Endothelial cell of umbilical vein (primary cell): Measurements from ENCODE around the gene QRFP. TPM values are rescaled to one million over a fixed set of nuclear protein-coding genes. Genes with fewer than 3 reads are reported as not detected.
"Not testable (repeated sequence)": the region's sequence is repeated elsewhere in the genome, so short reads cannot be mapped to it uniquely, and the experiment has no call there.

Experiments used
- BruUV-seq: library from RNA; stranded (reverse); fragments of 400-500 nt; replicated peaks from 2 replicates; lab custom pipeline; 2021; lab: Mats Ljungman, UMichigan
- CTCF ChIA-PET: fragments of 300-600, 350-600 bp; sonication (Branson Sonifier 250); formaldehyde crosslinking; loops from one replicate; lab custom pipeline; 2021; ENCODE audit warnings: antibody characterized with exemption, inconsistent platforms; lab: Charles Lee
- POLR2A ChIA-PET: fragments of 300-600, 350-600 bp; sonication (Branson Sonifier 250); formaldehyde crosslinking; loops from one replicate; lab custom pipeline; 2021; ENCODE audit warnings: antibody characterized with exemption, inconsistent platforms; lab: Charles Lee
- DNase-seq: peaks from one replicate; pipeline ENCODE4 v3.0.0-alpha.2; 2011; ENCODE audit warnings: low read depth, low spot score
- FAIRE-seq: peaks from 2 replicates; lab custom pipeline; 2011; peaks lifted over from hg19 to GRCh38; lab: Jason Lieb, UNC
- H2AFZ ChIP-seq: 2 replicates; pipeline ENCODE4 v1.6.0; 2012; ENCODE audit warnings: low read depth, low read length, control low read depth, inconsistent platforms
- H3K27ac ChIP-seq: 2 replicates; pipeline ENCODE4 v1.5.1; 2011; ENCODE audit warnings: low read depth, mild to moderate bottlenecking, control low read depth, low read length, moderate library complexity; ENCODE audit not compliant: insufficient read depth
- H3K27me3 ChIP-seq, 2 experiments: 2 replicates each; pipeline versions ENCODE4 v1.6.0 to v1.6.1; 2011; ENCODE audit warnings: low read length in 2 of 2, mixed read lengths in 1 of 2; ENCODE audit not compliant: control insufficient read depth in 2 of 2, insufficient read depth in 2 of 2
- H3K36me3 ChIP-seq, 2 experiments: 2 replicates in 1 of 2; 3 replicates in 1 of 2; pipeline ENCODE4 v1.5.1; 2011; ENCODE audit warnings: low read length in 2 of 2, mild to moderate bottlenecking in 1 of 2, moderate library complexity in 1 of 2; ENCODE audit not compliant: control insufficient read depth in 2 of 2, insufficient read depth in 2 of 2; ENCODE audit errors: extremely low read depth in 1 of 2
- H3K4me1 ChIP-seq: 3 replicates; pipeline ENCODE4 v1.5.1; 2011; ENCODE audit warnings: mild to moderate bottlenecking, low read length; ENCODE audit not compliant: control insufficient read depth, insufficient read depth; ENCODE audit errors: extremely low read depth
- H3K4me2 ChIP-seq: 2 replicates; pipeline ENCODE4 v1.6.1; 2011; ENCODE audit warnings: low read length, control low read depth, mixed read lengths; ENCODE audit not compliant: insufficient read depth
- H3K4me3 ChIP-seq, 3 experiments: fragments of 200-600 bp in 1 of 3; sonication (generic), shearing (Covaris generic) in 1 of 3; replicated peaks in 1 of 3; 2 replicates each; pipeline ENCODE4 v1.5.1; 2011 to 2016; ENCODE audit warnings: control low read depth in 3 of 3, low read length in 3 of 3, mild to moderate bottlenecking in 2 of 3, inconsistent platforms in 1 of 3, low read depth in 1 of 3, moderate library complexity in 1 of 3; ENCODE audit not compliant: insufficient read depth in 1 of 3
- H3K79me2 ChIP-seq: 2 replicates; pipeline ENCODE4 v1.6.0; 2012; ENCODE audit warnings: low read length, inconsistent platforms; ENCODE audit not compliant: control insufficient read depth, insufficient read depth
- H3K9ac ChIP-seq: replicated peaks from 2 replicates; pipeline ENCODE3; 2011; ENCODE audit warnings: low read length, control low read depth; ENCODE audit not compliant: insufficient read depth; ENCODE audit errors: extremely low read depth
- H3K9me1 ChIP-seq: replicated peaks from 3 replicates; pipeline ENCODE4 v1.6.0; 2011; ENCODE audit warnings: mild to moderate bottlenecking, low read length; ENCODE audit not compliant: control insufficient read depth, insufficient read depth; ENCODE audit errors: extremely low read depth
- H3K9me3 ChIP-seq: replicated peaks from 2 replicates; pipeline ENCODE4 v1.5.1; 2012; ENCODE audit warnings: low read length, inconsistent platforms; ENCODE audit not compliant: control insufficient read depth, insufficient read depth
- H4K20me1 ChIP-seq: replicated peaks from 2 replicates; pipeline ENCODE3; 2011; ENCODE audit warnings: mild to moderate bottlenecking, low read length; ENCODE audit not compliant: control insufficient read depth, insufficient read depth; ENCODE audit errors: extremely low read depth
- EZH2 ChIP-seq: IDR thresholded peaks from 2 replicates; pipeline ENCODE4 v1.6.1; 2012; ENCODE audit warnings: borderline replicate concordance, low read depth, mild to moderate bottlenecking, moderate library complexity, low read length, inconsistent platforms; ENCODE audit not compliant: severe bottlenecking
- FOS ChIP-seq: IDR thresholded peaks from 2 replicates; pipeline ENCODE4 v1.6.1; 2011; ENCODE audit warnings: mild to moderate bottlenecking, low read length, moderate library complexity, borderline replicate concordance; ENCODE audit not compliant: insufficient read depth
- GATA2 ChIP-seq: IDR thresholded peaks from 2 replicates; pipeline ENCODE4 v1.7.0; 2011; ENCODE audit warnings: low read depth, mild to moderate bottlenecking, moderate library complexity, mixed read lengths, low read length; ENCODE audit not compliant: insufficient read length, insufficient read depth
- JUN ChIP-seq: IDR thresholded peaks from 2 replicates; pipeline ENCODE4 v1.6.1; 2011; ENCODE audit warnings: borderline replicate concordance, low read depth; ENCODE audit not compliant: insufficient read length, insufficient read depth
- MAX ChIP-seq: IDR thresholded peaks from 2 replicates; pipeline ENCODE4 v1.6.1; 2011; ENCODE audit not compliant: insufficient read depth, insufficient read length
- MYC ChIP-seq: IDR thresholded peaks from one replicate; pipeline ENCODE4 v1.6.1; 2011; ENCODE audit warnings: mild to moderate bottlenecking, low read depth, low read length
- POLR2A ChIP-seq: IDR thresholded peaks from 2 replicates; pipeline ENCODE4 v1.6.1; 2012; ENCODE audit warnings: low read depth, mild to moderate bottlenecking, control low read depth, low read length
- POLR2AphosphoS5 ChIP-seq: IDR thresholded peaks from 2 replicates; pipeline ENCODE4 v1.6.1; 2012; ENCODE audit warnings: low read depth, mild to moderate bottlenecking, control low read depth, low read length, moderate library complexity; ENCODE audit not compliant: insufficient read depth
- dilution Hi-C: fragments of 300-500 bp; cut with MboI; formaldehyde crosslinking; loops from one replicate; pipeline ENCODE4 v1.15.0; 2019; ENCODE audit warnings: low sequenced_read_pairs; ENCODE audit not compliant: extremely low pct_ligation_motif_present
- intact Hi-C: fragments of 100-400 bp; cut with micrococcal nuclease; formaldehyde crosslinking; loops from one replicate; pipeline ENCODE4 v1.10.0; 2022
- polyA plus RNA-seq, 4 experiments: library from polyadenylated mRNA; depleted of rRNA in 3 of 4; stranded (reverse) in 3 of 4; unstranded in 1 of 4; fragments of >200 nt; gene quantifications; 2 replicates each; pipeline versions ENCODE4 v1.2.1 to v1.2.3, GENCODE V29; 2011 to 2012; ENCODE audit warnings: missing spikeins in 1 of 4
- total RNA-seq: library from RNA; stranded (reverse); gene quantifications from 2 replicates; pipeline ENCODE4 v1.2.3, GENCODE V29; 2021
- TF ChIP-seq, protein P1 (sequence below), 2 donors: IDR thresholded peaks; 1 replicate in 1 of 2; 2 replicates in 1 of 2; pipeline ENCODE4 v1.5.1; 2011; ENCODE audit warnings: low read length in 2 of 2, mild to moderate bottlenecking in 2 of 2, moderate library complexity in 2 of 2, control low read depth in 1 of 2, inconsistent platforms in 1 of 2, low read depth in 1 of 2; ENCODE audit not compliant: insufficient read depth in 1 of 2; ENCODE audit errors: extremely low read depth in 1 of 2

QRFP gene
- total and polyA plus RNA-seq, 2 donors (not counting 3 experiments of a cell fraction or from before 2014, with no cell fraction given), result not detected

GRCh38 chr9:130911254-130912049 lies 14.8 kb upstream of the QRFP start:
- Histone ChIP-seq H3K27me3 (no peaks in the 10 kb centered on the region), H3K27ac (no peak overlapping the region), H3K79me2 (no peaks in the 10 kb centered on the region), H3K9me3 (no peaks in the 10 kb centered on the region), H3K4me3 (no peak overlapping the region), H3K4me1 (no peaks in the 10 kb centered on the region), H3K9ac (no peak overlapping the region), H3K4me2 (no peak overlapping the region), H3K9me1 (no peaks in the 10 kb centered on the region), H2AFZ (no peak overlapping the region), H4K20me1 (no peaks in the 10 kb centered on the region), H3K36me3 (no peaks in the 10 kb centered on the region)
- DNase-seq, result no peak
- POLR2A ChIA-PET, result no interaction called here
- TF ChIP-seq MYC (no peak), JUN (no peak), FOS (no peak), MAX (no peak), POLR2A (no peak), GATA2 (no peak), POLR2AphosphoS5 (no peak), EZH2 (no peak)
- TF ChIP-seq, protein P1, sequence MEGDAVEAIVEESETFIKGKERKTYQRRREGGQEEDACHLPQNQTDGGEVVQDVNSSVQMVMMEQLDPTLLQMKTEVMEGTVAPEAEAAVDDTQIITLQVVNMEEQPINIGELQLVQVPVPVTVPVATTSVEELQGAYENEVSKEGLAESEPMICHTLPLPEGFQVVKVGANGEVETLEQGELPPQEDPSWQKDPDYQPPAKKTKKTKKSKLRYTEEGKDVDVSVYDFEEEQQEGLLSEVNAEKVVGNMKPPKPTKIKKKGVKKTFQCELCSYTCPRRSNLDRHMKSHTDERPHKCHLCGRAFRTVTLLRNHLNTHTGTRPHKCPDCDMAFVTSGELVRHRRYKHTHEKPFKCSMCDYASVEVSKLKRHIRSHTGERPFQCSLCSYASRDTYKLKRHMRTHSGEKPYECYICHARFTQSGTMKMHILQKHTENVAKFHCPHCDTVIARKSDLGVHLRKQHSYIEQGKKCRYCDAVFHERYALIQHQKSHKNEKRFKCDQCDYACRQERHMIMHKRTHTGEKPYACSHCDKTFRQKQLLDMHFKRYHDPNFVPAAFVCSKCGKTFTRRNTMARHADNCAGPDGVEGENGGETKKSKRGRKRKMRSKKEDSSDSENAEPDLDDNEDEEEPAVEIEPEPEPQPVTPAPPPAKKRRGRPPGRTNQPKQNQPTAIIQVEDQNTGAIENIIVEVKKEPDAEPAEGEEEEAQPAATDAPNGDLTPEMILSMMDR (IDR thresholded peaks at IDR 0.05; ENCODE audit: extremely low read depth in 1 of 2, insufficient read depth in 1 of 2, low read depth in 1 of 2, low read length in 2 of 2), result no peak
- FAIRE-seq, result no peak
- CTCF ChIA-PET, result interaction anchor here (0.8 to 1.4 kb wide), 2 partner anchors 11 to 120 kb away, joined by 3 to 4 read pairs; no protein-coding TSS in a partner anchor
- no TSS peak for BruUV-seq
- intact Hi-C loops, result no loop called here
- dilution Hi-C loops, result no loop called here

- H3K27ac ChIP-seq, H3K9me1 ChIP-seq, H3K4me3 ChIP-seq, intact Hi-C loops, POLR2A ChIA-PET, BruUV-seq, DNase-seq, H3K9ac ChIP-seq, H3K4me2 ChIP-seq, H4K20me1 ChIP-seq, H3K4me1 ChIP-seq, dilution Hi-C loops, H2AFZ ChIP-seq, H3K36me3 ChIP-seq, H3K27me3 ChIP-seq, FAIRE-seq, H3K79me2 ChIP-seq, H3K9me3 ChIP-seq: not testable (repeated sequence)
- CTCF ChIA-PET, result interaction anchor here (0.8 to 1.4 kb wide), 2 partner anchors 10 to 120 kb away, joined by 3 to 4 read pairs; no protein-coding TSS in a partner anchor
Measured at GRCh38 chr9:130910670-130911069, 14.1 kb upstream of the QRFP start.
